PC-3 (cell line): ENCODE results near the gene TSTD2.

Experiments
- CTCF ChIP-seq: fragments of 300-600 bp; sonication (generic); conservative IDR thresholded peaks from 2 replicates; pipeline ENCODE4 v1.5.1; 2017; ENCODE audit warnings: antibody characterized with exemption, low read depth, mild to moderate bottlenecking, low read length
- EZH2 ChIP-seq: fragments of 300-600 bp; sonication (generic); IDR thresholded peaks from one replicate; pipeline ENCODE4 v1.6.1; 2017; ENCODE audit warnings: antibody characterized with exemption, mild to moderate bottlenecking, low read length; ENCODE audit not compliant: unreplicated experiment

DNA sequence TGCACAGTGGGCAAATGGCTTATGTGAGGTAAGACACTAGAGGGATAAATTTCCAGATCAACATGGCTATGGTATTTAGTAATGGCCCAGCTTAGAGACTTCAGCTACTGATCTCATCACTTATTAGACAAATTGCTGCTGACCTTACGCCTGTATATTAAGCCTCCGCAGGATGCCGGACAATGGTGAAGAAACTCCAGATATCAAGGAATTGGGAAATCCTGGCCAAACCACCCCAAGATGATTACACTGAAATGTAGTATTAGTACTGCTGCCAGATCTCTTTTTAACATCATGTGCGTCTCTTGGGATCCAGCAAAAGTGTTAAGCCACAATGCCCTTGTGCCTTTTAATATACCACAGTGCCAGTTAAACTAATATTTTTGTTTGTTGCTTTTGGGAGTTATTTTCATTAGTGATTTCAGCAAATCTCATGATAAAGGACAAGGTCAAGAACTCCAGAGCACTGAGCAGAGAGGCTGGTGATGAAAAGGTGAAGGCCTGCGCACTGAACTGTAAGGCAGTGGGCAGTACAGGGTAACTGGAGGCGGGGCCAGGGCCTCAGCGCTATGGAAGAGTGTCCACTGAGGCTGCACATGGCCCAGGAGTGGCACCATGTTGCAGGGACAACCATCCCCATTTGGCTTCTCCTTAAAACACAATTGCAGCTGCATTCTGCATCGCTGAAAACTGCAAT, 32.5 kb downstream of the TSTD2 start:
- no peak for TF ChIP-seq EZH2
- TF ChIP-seq CTCF = no peak
